HEK293 (cell line): Measurements from ENCODE around the gene RHBDL2.

Source experiments
- FEZF1 ChIP-seq: fragments of 450-650 bp; formaldehyde crosslinking; IDR thresholded peaks from 2 replicates; pipeline ENCODE4 v1.5.1; 2016; ENCODE audit warnings: missing biosample characterization, missing genetic modification characterization
- GLIS2 ChIP-seq: fragments of 450-650 bp; formaldehyde crosslinking; IDR thresholded peaks from 2 replicates; pipeline ENCODE4 v1.5.1; 2016; ENCODE audit warnings: missing biosample characterization, missing genetic modification characterization
- HOXD13 ChIP-seq: sonication (generic); formaldehyde crosslinking; IDR thresholded peaks from 2 replicates; pipeline ENCODE4 v1.8.0; 2022; ENCODE audit warnings: missing genetic modification reagents, borderline replicate concordance
- KLF17 ChIP-seq: fragments of 450-650 bp; formaldehyde crosslinking; IDR thresholded peaks from 2 replicates; pipeline ENCODE4 v1.5.1; 2016; ENCODE audit warnings: missing biosample characterization, missing genetic modification characterization
- SALL2 ChIP-seq: fragments of 450-650 bp; formaldehyde crosslinking; IDR thresholded peaks from 2 replicates; pipeline ENCODE4 v1.5.0; 2017; ENCODE audit warnings: missing biosample characterization, mild to moderate bottlenecking, missing genetic modification characterization, borderline replicate concordance
- SP7 ChIP-seq: fragments of 450-650 bp; formaldehyde crosslinking; IDR thresholded peaks from 2 replicates; pipeline ENCODE4 v1.5.1; 2016; ENCODE audit warnings: missing biosample characterization, missing genetic modification characterization
- YY1 ChIP-seq: fragments of 450-650 bp; formaldehyde crosslinking; IDR thresholded peaks from 2 replicates; pipeline ENCODE4 v1.5.1; 2018; ENCODE audit warnings: missing biosample characterization, missing genetic modification characterization
- YY2 ChIP-seq: fragments of 450-650 bp; formaldehyde crosslinking; IDR thresholded peaks from 2 replicates; pipeline ENCODE4 v1.5.1; 2016; ENCODE audit warnings: missing biosample characterization, missing genetic modification characterization
- ZBTB26 ChIP-seq: fragments of 450-650 bp; formaldehyde crosslinking; optimal IDR thresholded peaks from 2 replicates; pipeline ENCODE3; 2016; ENCODE audit warnings: missing biosample characterization, mild to moderate bottlenecking, missing genetic modification characterization
- ZBTB7A ChIP-seq: fragments of 450-650 bp; formaldehyde crosslinking; IDR thresholded peaks from 2 replicates; pipeline ENCODE4 v1.5.1; 2016; ENCODE audit warnings: low read depth, missing biosample characterization, missing genetic modification characterization
- ZIC2 ChIP-seq: fragments of 450-650 bp; formaldehyde crosslinking; IDR thresholded peaks from 2 replicates; pipeline ENCODE4 v1.5.1; 2016; ENCODE audit warnings: missing biosample characterization, missing genetic modification characterization
- ZNF121 ChIP-seq: fragments of 450-650 bp; formaldehyde crosslinking; IDR thresholded peaks from 2 replicates; pipeline ENCODE4 v1.5.1; 2016; ENCODE audit warnings: missing biosample characterization, missing genetic modification characterization
- ZNF157 ChIP-seq: fragments of 450-650 bp; formaldehyde crosslinking; IDR thresholded peaks from 2 replicates; pipeline ENCODE4 v1.5.1; 2016; ENCODE audit warnings: missing biosample characterization, missing genetic modification characterization
- ZNF2 ChIP-seq: fragments of 450-650 bp; formaldehyde crosslinking; IDR thresholded peaks from 2 replicates; pipeline ENCODE4 v1.5.1; 2016; ENCODE audit warnings: missing biosample characterization, missing genetic modification characterization
- ZNF394 ChIP-seq: fragments of 450-650 bp; formaldehyde crosslinking; IDR thresholded peaks from 2 replicates; pipeline ENCODE4 v1.5.1; 2016; ENCODE audit warnings: missing biosample characterization, missing genetic modification characterization, mild to moderate bottlenecking, moderate library complexity, borderline replicate concordance
- ZNF398 ChIP-seq: fragments of 450-650 bp; formaldehyde crosslinking; IDR thresholded peaks from 2 replicates; pipeline ENCODE4 v1.5.1; 2017; ENCODE audit warnings: missing biosample characterization, missing genetic modification characterization
- ZNF433 ChIP-seq: fragments of 450-650 bp; formaldehyde crosslinking; IDR thresholded peaks from 2 replicates; pipeline ENCODE4 v1.5.1; 2016; ENCODE audit warnings: missing biosample characterization, missing genetic modification characterization, low read depth
- ZNF48 ChIP-seq: fragments of 450-650 bp; formaldehyde crosslinking; IDR thresholded peaks from 2 replicates; pipeline ENCODE4 v1.5.1; 2016; ENCODE audit warnings: missing biosample characterization, missing genetic modification characterization
- ZNF621 ChIP-seq: fragments of 450-650 bp; formaldehyde crosslinking; IDR thresholded peaks from 2 replicates; pipeline ENCODE4 v1.5.1; 2017; ENCODE audit warnings: missing biosample characterization, missing genetic modification characterization
- ZNF626 ChIP-seq: fragments of 450-650 bp; sonication (Bioruptor Pico); formaldehyde crosslinking; IDR thresholded peaks from 2 replicates; pipeline ENCODE4 v1.5.1; 2018; ENCODE audit warnings: missing biosample characterization, missing genetic modification characterization, inconsistent platforms
- ZNF660 ChIP-seq: fragments of 450-650 bp; IDR thresholded peaks from 2 replicates; pipeline ENCODE4 v1.5.1; 2018; ENCODE audit warnings: missing biosample characterization, mild to moderate bottlenecking, missing genetic modification characterization
- ZSCAN30 ChIP-seq: fragments of 450-650 bp; IDR thresholded peaks from 2 replicates; pipeline ENCODE4 v1.5.1; 2018; ENCODE audit warnings: missing biosample characterization, mild to moderate bottlenecking, missing genetic modification characterization, moderate library complexity
- TF ChIP-seq, protein P1 (sequence below): fragments of 450-650 bp; formaldehyde crosslinking; IDR thresholded peaks from 2 replicates; pipeline ENCODE4 v1.5.1; 2016; ENCODE audit warnings: missing biosample characterization, missing genetic modification characterization, low read depth

Gene RHBDL2

GRCh38 chr1:38990738-38991637, 49.4 kb upstream of the RHBDL2 start, which contains the start of gene AKIRIN1 (continued):
- TF ChIP-seq ZNF2 (tag by site-specific recombination) (no peak), ZBTB7A (no peak), YY1 (tag by site-specific recombination) (peak; percentile 82), ZNF660 (tag by site-specific recombination) (peak; percentile 87; the same call in 1 of the 2 replicates), ZNF157 (no peak), ZNF48 (tag by site-specific recombination) (no peak), ZNF398 (peak; percentile 42; the same call in 1 of the 2 replicates), ZNF121 (no peak), KLF17 (tag by site-specific recombination) (peak; percentile 86), ZNF621 (no peak), SP7 (peak; percentile 69; the same call in 1 of the 2 replicates), ZIC2 (tag by site-specific recombination) (0 out of 2 replicates have a peak, but pooled peaks have one; percentile 16), SALL2 (no peak), FEZF1 (tag by site-specific recombination) (no peak), ZSCAN30 (tag by site-specific recombination) (peak; percentile 38; the same call in 1 of the 2 replicates), GLIS2 (tag by site-specific recombination) (peak; percentile 68), ZNF394 (tag by site-specific recombination) (peak; percentile 35; the same call in 1 of the 2 replicates), YY2 (tag by site-specific recombination) (peak; percentile 73), HOXD13 (CRISPR knock-in tag) (no peak), ZNF626 (tag by site-specific recombination) (peak; percentile 71; the same call in 1 of the 2 replicates), ZBTB26 (tag by site-specific recombination) (peak; percentile 45), ZNF433 (no peak)
- TF ChIP-seq, protein P1, sequence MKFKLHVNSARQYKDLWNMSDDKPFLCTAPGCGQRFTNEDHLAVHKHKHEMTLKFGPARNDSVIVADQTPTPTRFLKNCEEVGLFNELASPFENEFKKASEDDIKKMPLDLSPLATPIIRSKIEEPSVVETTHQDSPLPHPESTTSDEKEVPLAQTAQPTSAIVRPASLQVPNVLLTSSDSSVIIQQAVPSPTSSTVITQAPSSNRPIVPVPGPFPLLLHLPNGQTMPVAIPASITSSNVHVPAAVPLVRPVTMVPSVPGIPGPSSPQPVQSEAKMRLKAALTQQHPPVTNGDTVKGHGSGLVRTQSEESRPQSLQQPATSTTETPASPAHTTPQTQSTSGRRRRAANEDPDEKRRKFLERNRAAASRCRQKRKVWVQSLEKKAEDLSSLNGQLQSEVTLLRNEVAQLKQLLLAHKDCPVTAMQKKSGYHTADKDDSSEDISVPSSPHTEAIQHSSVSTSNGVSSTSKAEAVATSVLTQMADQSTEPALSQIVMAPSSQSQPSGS: peak; percentile 93
